GM18867 (cell line): ENCODE measurements around the gene ANKRD18A.

Experiments
- ATAC-seq: cut with Tn5 transposase; IDR thresholded peaks from one replicate; pipeline ENCODE4 v1.9.1; 2021; ENCODE audit warnings: mild to moderate bottlenecking, moderate library complexity; ENCODE audit not compliant: unreplicated experiment

ANKRD18A gene

DNA sequence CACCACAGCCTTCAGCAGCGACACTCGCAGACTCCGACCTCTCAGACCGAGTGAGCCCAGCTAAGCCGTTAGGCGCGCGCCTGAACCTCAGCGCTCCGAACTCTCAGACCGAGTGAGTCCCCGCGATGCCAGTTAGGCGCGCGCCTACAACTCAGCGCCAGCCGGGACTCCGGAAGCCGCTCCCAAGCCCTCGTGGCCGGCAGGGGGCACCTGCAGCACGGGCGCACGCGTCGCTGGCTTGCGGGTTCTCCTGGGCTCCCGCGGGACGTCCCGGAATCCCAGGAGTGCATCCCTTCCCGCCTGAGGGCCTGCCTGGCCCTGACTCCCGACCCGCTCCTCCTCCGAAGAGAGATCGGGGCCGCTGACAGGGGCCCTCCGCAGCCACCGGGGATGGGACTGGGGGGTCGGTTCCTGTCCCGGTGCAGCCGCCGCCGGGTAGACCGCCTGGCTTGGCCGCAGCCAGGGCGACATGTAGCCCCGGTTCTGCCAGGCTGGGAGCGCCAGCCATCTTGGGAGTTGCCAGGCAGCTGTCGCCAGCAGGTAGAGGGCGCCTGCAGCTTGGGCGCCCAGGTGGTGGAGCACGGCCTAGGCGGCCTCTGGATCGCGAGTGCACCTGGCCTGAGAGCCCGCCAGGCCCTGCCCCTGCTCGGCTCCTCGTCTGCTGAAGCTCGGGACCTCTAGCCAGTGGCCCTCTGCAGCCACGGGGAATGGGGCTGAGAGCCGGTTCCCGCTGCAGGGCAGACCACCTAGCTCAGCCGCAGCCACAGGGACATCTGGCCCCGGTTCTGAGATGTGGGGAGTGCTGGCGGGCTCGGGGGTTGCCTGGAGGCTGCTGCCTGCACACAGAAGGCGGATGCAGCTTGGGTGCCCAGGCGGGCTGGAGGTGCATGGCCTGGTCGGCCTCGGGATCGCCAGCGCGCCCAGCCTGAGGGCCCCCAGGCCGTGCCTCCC is at the start of gene ANKRD18A:
ANKRD18A (minus strand) TSS at position 114 of the 951 bp plus-strand sequence. CDS start 311 bp downstream, outside the sequence.
- peak; percentile 81 for ATAC-seq

DNA sequence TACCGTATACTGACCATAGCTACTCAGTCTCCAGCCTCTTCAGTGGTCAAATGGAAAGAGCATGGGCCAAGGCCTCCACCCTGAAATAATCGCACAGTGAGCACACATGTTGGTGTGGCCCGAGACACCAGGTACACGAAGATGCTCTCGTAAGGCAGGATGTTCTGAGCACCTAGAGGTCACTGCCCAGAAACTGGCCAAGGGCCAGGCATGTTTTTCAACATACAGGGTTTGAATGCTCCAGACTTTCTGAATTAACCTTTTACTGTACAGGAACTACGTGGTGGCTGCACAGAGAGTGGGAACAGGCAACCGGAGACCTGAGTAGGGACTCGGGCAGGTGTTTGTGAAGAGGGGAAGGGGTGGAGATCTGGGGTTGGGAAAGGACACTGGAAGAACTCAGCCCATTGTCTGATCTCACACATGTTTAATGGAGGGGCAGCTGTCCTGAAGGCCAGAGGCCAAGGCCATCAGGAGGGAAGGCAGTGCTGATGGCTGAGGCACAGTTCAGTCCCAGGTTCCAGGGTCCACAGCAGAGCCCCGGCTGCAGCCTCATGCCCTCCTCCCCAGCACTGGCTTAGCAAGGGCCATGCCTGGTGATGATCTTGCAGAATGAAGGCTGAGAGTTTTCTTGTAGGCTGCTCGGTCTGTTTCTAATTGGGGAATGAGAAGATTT is 48.5 kb upstream of the ANKRD18A start:
- no peak for ATAC-seq

DNA sequence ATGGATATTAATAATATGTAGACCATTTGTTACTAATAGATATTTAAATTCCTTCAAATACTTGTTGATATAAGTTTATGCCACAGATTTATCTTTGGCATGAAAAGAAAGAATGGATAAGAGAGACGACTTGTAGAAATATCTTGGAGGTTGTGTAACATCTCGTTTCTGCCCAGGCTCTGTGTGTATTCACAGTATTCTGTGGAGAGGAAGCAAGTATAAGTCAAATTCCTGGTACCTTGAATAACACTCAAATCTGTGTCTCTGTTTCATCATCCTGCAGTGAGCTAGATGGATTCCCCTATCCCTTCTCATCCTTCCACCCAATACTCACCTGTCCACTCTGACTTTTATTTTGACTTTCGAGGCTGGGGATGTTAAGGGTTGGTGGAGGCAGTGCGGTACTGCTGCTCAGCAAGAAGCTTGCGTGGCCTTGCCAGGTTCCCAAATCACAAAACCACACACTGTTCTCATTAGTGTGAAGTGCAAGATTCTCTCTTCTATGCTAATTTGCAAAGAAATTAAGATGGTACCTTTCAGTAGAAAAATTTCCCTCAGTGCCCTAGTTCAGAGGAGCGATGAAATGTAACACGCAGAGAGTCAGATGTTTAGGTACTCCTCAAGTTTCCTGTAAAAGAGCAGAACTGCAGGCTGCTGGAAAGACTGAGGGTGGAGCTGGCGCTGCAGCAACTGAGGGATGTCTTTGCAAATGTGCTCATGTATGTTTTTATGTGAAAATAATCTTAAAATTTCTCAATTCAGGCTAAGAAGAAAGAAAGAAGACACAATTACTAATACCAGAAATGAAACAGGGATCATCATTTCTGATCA is 42.6 kb upstream of the ANKRD18A start:
- no peak for ATAC-seq

DNA sequence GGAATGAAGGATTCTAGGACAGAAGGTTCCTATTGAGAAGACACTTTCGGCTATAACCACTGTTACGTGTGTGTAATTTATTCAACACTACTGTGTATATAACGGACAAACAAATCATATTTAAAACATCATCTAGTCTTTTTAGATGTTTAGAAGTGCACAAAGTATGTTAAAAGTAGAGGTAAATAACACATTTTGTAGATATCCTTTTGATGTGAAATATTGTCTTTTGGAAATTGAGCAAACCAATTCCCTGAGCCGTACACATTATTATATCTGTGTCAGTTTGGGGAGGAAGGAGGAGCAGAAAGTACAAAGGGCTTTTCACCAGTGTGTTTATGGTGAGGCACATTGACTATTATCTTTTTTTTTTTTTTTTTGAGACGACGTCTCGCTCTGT is 39.1 kb upstream of the ANKRD18A start:
- ATAC-seq, result no peak

DNA sequence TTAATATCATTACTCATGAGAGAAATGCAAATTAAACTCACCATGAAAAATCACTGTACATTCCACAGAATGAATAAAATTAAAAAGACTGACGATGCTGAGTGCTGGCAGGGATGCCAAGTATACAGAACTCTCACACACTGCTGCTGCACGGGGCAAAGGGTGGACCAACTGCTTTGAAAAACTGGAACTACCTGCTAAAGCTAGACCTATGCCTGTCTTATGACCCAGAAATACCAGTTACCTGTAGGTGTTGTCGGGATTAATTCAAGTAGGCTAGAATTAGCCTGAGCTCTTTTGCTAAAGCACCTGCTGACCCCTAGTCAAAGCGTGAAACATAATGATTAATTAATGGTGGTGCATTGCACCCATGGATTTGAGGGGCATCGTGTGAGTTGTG is 36.5 kb upstream of the ANKRD18A start:
- ATAC-seq, result no peak

DNA sequence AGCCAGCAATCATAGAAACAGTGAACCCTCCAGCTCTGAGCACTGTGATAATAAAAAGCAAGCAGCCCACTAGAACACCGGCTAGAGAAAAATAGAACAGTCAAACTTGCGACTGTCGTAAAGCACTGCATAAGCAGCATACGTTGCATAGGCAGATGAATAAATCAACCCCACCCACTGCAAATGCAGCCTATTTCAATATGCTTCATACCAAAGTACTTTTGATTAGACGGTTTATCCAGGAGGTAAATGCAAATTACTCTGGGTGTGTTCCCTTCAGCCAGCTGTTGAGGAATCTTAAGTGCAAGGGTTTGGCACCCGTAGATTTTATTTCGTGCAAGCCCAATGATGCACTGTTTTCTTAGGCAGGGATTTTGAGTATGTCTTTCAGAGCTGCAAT is 32.1 kb upstream of the ANKRD18A start:
- no peak for ATAC-seq

DNA sequence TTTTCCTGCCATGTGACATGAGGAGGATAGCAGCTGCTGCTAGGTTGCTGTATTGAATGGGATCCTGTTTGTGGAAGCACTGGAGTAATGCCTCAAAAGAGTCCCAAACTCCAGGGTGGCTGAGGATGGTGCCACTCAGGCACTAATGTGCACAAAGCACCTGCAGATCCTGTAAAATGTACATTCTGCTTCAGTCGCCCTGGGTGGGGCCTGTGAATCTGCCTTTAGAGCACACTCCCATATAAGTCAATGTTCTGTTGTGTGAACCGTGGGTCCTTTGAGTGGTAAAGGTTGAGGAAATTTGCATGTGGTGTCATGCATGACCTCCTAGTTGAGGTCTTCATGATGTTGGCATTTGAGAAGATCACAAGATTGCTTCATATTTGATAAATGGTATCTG is 31.6 kb upstream of the ANKRD18A start:
- peak; percentile 44 for ATAC-seq

DNA sequence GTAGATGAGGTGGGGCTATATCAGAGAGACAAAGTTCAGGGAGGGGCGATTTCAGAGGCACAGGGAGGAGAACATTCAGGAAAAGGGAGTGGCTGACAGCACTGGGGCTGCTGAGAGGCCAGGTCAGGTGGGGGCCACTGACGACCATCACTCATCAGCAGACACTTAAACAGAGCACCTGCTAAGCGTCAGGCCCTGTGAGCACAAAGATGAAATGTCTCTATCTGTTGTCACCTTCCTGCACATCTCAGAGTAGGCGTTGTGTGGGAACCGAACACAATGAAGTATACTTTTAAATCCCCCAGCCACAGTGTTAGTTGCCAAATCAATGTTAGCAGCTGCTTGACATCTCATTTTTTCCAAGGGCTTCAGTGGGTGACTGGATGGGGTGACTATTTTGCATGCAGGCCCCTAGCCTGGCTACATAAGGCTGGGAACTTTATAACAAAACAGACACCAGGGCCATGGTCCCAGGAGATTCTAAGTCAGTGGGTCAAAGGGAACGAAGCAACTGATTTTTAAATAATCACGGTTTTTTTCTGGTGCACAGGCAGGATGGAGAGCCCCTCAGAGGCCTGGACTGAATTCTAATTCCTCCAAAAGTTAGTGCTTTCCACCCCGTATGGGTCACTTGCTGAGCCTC is 31.1 kb upstream of the ANKRD18A start:
- peak; percentile 66 for ATAC-seq

DNA sequence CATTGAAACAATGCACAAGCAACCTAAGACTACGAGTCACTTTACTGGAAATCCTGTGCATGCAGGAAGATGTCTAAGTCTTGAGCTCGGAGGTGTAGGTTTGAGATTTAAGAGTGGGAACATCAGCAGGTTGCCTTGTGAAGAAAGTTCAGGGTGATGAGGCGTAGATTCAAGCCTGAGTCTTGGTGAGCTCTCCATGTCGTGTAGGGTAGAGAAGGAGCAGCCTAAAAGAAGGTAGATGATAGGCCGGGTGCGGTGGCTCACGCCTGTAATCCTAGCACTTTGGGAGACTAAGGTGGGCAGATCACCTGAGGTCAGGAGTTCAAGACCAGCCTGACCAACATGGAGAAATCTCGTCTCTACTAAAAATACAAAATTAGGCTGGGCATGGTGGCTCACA is 30.2 kb upstream of the ANKRD18A start:
- ATAC-seq, result no peak

DNA sequence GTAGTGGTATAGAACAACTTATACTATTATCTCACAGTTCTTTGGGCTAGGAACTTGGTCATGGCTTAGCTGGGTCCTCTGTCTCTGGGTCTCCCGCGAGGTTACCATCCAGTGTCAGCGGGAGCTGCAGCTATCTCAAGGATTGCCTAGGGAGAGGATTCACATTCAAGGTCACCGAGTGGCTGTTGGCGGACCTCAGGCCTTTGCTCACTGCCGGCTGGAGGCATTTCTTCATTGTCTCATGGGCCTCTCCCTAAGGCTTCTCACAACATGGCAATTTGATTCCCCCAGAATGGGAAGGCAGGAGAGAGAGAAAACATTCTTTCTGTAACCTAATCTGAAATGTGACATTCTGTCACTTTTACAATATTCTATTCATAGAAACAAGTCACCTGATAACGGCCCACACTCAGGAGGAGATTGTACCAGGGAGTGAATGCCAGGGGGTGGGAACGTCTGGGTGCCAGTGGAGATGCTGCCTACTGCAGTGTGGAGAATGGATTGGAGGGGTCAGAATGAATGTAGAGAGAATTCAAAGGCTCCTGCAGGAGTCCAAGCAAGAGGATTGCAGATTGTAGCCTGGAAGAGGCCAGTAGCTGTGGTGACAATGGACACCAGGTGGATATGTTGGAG is 29.5 kb upstream of the ANKRD18A start:
- no peak for ATAC-seq

DNA sequence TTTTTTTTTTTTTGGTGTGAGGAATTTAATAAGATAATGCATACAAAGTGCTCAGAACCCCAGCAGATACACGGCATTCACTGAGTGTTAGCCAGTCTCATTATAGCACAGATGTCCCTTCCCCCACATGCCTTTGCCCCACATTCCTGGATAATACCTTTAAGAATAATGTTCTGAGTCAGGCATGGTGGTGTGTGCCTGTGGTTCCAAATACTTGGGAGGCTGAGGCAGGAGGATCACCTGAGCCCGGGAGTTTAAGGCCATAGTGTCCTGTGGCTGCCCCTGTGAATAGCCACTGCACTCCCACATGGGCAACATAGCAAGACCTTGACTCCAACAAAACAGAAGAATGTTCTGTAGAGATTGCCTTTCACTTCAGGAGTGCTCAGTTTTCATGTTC is 24.2 kb upstream of the ANKRD18A start:
- ATAC-seq, result no peak

DNA sequence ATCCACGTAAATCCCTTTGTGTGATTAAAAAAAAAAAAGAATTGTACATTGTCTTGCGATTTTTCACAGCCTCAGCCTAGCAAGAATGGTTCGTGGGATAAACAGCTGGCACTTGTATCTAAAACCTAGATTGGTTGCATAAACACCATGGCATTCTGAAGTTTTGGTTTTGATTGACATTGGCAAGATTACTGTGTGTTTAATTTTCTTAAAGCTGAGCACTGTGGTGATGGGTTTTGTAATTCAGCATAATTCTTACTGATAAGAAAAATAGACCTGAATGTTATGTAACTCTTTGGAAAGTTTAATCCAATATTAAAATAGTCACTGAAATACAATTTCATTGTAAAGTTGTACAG is 23.4 kb upstream of the ANKRD18A start:
- ATAC-seq, result no peak

DNA sequence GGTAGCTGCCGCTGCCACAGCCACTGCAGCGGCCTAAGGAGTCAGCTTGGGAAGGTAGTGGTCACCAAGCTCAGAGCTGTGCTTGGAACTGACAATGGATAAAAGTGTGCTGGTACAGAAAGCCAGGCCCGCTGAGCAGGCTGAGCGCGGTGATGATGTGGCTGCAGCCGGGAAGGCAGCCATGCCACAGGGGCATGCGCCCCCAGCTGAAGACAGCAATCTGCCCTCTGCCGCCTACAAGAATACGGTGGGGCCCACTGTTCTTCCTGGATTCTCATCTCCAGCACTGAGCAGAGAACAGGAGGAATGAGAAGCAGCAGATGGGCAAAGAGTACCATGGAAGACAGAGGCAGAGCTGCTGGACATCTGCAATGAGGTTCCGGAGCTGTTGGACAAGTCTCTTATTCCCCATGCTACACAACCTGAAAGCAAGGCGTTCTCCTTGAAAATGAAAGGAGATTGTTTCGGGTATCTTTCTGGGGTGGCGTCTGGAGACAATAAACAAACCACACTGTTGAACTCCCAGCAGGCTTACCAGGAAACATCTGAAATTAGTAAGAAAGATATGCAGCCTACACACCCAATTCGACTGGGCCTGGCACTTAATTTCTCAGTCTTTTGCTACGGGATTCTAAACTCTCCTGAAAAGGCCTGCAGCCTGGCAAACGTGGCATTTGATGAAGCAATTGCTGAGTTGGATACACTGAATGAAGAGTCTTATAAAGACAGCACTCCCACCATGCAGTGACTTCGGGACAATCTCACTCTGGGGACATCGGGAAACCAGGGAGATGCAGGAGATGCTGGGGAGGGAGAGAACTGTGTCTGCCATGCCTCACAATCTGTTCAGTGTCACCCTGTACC is 22.8 kb upstream of the ANKRD18A start:
- no peak for ATAC-seq

DNA sequence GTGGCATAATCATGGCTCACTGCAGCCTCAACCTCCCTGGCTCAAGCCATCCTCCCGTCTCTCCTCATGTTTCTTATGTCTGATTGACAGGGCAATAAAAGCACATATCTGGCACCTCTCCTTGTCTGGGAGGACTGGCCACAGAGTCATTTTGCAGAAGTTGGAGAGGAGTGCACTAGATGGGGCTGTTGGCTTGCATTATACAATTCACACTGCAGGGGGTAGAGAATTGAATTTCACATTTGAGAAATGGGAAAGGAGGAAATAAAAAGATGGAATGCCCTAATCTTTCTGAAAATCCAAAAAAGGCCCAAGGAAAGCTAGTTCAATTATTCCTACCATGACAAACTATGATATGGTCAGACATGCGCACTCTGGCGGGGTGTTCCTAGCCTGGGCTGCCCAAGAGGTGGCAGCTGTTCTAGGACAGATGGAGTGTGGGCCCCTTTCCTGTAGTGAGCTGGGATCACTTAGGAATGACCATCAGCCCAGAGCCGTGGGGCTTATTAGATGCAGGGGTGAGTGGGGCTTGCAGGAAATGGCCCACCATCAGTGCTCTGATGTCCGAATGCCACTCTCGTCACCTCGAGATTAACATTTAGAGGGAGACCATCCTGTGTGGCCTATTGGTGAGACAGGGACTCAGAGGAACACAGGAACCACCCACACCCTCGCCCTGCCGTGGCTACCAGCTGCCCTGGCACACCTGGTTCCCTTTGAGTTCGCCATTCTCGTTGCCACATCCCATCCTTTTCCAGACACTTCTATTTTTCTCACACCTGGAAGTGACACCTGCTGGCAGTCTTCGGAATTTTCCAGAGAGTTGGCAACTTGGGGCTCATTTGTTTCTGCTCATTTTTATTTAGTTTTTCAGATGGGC is 21.8 kb upstream of the ANKRD18A start:
- peak; percentile 81 for ATAC-seq

DNA sequence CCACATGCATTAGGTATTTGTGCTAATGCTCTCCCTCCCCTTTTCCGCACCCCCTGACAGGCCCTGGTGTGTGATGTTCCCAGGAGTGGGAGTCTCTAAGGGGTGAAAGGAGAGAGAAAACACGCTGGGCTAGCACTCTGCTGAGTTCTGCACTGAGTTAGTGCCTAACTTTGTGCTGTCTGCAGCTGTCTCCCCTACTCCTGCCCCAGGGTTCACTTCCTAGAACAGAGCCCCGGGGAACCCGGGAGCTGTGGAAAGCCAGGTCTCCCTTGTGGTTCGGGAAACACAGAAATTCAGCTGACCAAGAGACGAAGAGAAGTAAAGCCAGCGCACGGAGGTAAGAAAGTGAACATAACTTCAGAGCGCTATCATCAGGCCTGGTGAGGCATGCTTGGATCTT is 20.7 kb upstream of the ANKRD18A start:
- no peak for ATAC-seq

DNA sequence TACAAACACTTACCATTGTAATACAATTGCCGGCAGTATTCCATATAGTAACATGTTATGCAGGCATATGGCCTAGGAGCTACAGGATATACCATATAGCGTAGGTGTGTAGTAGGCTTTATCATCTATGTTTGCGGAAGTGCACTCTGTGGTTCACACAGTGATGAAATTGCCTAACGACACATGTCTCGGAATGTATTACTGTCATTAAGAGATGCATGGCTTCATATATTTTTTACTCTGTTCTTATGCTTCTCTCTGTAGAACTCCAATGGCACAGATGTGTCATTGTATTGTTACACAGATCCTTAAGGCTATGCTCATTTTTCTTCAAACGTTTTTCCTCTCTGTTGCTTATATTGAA is 19.2 kb upstream of the ANKRD18A start:
- ATAC-seq, result no peak

DNA sequence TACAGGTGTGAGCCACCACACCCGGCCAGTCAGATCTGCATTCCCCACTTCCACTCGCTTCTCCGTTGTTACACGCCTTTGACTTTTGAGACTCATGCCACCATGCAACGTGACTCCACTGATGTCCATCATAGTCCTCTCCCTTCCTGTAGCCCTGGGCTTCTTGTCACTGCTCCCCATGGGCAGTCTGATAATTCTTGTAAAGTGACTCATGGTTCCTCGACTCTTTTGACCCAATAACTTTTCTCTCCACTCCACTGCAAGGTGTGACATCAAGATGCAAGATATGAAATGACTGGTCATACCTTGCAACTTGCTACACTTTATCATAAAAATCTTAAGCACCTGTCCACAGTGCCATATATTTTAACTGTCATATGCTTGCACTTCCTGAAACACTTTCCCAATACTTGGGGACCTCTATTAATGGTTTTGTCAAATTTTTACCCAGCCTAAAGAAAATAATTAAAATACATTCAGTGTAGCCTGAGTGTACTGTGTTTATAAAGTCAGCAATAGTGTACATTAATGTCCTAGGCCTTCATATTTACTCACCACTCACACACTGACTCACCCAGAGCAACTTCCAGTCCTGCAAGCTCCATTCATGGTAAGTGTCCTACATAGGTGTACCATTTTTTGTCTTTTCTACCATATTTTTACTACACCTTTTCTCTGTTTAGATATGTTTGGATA is 18.6 kb upstream of the ANKRD18A start:
- ATAC-seq, result no peak

DNA sequence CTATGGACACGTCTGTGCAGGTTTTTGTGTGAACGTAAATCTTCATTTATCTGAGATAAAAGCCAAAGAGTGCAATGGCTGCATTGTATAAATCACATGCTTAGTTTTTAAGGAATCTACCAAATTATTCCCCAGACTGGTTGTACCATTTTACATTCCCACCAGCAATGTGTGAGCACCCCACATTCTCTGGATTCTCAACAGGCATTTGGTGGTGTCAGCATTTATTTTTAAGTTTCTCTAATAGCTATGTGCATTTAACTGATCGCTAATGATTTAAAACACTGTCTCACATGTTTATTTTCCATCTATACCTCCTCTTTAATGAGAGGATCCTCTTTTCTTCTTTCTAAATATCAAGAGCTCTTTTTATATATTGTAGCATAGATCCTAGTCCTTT is 13.9 kb upstream of the ANKRD18A start:
- no peak for ATAC-seq
